GM11168 (cell line): ENCODE data around the gene GNAO1.

Source experiments
- in situ Hi-C: fragments of 300-500 bp; cut with MboI; formaldehyde crosslinking; loops from one replicate; pipeline ENCODE4 v1.12.0; 2022; ENCODE audit warnings: low sequenced_read_pairs; ENCODE audit not compliant: unreplicated experiment

GNAO1 gene

DNA sequence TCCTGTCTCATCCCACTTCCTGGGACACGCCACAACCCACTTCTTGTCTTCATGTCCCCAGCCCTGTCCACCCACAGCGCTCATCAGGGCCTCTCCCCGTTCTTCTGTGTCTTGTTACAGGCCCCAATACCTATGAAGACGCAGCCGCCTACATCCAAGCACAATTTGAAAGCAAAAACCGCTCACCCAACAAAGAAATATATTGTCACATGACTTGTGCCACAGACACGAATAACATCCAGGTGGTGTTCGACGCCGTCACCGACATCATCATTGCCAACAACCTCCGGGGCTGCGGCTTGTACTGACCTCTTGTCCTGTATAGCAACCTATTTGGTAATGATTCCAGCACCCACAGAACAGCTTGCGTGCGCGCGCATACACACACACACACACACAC lies 163.5 kb downstream of the GNAO1 start:
- in situ Hi-C loops = no loop called here

DNA sequence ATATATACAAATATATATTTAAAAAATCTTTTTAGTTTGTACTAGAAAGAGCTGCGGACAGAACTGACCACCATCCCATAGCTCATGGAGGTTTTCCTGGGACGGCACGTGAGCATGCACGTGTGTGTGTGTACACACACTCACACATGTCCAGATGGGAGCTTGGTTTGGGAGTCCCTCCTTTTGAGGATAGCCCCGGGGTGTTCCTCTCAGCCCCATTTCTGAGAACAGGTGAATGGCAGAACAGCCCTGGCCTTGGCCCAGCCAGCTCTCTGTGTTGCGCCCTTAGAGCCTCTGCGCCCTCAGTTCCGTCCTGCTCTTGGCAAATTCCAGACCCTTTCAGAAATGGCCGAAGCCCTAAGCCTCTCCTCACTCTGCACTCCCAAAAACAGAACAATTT lies 163.9 kb downstream of the GNAO1 start:
- in situ Hi-C loops = no loop called here

DNA sequence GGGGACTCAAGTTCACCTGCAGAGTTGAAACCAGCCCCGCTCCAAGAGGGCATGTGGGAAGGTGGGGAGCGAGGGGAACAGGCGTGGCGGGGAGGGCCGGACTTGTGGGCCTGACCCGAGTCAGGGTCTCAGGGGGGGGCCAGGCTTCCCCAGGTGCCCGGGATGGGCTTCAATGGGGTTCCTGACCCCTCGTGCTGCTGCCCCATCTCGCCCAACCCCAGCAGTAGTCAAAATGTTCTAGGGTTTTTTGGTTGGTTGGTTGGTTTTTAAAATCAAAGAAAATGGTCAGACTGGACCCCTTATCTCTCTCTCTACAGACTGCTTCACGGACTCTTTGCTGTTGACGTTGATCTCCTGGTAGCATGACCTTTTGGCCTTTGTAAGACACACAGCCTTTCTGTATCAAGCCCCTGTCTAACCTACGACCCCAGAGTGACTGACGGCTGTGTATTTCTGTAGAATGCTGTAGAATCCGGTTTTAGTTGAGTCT lies 164.5 kb downstream of the GNAO1 start:
- in situ Hi-C loops = no loop called here

DNA sequence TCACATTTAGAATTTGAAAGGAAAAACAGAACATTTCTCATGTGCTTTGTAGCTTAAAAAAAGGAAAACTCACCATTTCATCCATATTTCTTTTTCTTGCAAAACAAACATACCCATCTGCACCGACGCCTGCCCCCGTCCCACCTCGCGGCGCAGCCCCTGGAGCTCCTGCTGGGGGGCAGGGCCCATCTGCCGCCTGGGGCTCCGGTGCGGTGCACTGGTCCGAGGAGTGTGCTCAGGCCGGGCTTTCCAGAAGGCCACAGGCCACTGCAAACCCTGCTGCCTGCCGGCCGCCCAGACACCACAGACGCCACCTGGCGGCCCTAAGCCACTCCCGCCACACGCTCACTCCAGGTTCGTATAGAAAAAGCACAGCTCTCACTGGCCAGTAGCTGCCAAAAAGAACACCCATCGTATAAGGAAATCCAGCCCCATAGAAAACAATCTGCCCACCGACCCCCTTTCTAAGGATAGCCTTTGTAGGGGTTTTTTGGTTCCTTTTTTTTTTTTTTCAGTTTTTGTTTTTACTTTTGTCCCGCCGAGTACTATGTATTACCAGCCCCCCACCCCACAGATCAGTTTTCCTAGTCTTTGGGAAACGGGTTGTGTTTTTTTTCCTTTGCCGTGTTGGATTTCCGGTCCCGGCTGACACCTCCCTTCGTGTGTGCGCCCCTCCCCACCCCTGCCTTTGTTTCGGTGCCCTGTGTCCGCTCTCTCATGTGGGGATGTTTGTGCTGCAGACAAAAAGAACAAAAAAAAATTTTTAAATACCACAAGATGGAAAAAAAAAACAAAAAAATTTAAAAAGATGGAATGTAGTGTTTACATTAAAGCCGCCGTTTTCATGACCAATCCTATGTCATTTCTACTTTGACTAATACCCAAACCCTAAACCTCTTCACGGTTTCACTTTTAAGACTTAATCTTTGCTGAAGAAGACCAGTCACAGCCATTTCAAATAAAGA lies 165.3 kb downstream of the GNAO1 start:
- in situ Hi-C loops = no loop called here

DNA sequence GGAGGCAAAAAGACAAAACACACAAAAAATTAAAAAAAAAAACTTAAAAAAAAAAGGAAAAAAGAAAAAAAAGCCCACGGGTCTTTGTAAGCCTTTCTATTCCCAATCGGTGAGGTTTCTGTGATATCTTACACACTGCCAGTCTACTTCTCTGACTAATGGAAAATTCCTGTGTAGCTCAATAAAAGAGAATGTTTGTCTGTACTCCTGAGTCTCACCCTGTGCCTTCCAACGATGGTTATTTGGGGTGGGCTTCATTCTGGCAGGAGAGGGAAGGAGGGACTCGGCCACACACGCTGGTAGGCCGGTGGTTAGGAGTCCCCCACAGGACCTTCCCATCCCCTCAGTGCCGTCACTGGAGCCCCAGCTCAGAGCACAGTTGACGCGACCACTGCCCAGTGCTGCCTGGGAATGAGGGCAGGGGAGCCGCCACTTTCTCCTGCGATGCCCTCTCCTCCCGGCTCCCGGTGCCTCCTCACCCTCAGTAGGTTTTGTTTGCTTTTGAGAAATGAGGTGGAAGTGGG lies 166.0 kb downstream of the GNAO1 start:
- in situ Hi-C loops = no loop called here

DNA sequence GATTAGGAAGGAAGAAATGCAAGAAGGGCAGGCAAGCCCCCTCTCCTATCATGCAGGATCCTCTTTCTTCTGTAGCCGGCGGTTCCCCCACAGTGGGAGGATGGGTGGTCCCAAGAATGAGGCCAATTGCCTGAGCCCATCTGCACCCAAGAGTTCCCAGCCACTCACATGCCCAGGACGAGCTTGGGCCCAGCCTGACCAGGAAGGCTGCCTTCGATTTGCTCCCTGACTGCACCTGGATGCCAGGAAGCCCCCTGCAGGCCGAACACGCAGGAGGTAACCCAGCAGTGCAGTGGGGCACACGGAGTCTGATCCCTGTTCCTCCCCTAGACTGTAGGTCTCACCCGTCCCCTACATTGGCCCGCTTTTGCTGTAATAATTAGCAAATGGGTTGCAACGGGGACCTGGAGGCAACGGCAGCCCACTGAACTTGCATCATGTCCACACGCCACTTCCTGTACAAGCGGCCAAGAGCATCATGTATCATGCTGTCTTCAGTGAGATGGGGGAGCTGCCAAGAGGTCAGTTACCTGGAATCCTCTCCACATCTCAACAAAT lies 166.6 kb downstream of the GNAO1 start:
- in situ Hi-C loops = no loop called here

DNA sequence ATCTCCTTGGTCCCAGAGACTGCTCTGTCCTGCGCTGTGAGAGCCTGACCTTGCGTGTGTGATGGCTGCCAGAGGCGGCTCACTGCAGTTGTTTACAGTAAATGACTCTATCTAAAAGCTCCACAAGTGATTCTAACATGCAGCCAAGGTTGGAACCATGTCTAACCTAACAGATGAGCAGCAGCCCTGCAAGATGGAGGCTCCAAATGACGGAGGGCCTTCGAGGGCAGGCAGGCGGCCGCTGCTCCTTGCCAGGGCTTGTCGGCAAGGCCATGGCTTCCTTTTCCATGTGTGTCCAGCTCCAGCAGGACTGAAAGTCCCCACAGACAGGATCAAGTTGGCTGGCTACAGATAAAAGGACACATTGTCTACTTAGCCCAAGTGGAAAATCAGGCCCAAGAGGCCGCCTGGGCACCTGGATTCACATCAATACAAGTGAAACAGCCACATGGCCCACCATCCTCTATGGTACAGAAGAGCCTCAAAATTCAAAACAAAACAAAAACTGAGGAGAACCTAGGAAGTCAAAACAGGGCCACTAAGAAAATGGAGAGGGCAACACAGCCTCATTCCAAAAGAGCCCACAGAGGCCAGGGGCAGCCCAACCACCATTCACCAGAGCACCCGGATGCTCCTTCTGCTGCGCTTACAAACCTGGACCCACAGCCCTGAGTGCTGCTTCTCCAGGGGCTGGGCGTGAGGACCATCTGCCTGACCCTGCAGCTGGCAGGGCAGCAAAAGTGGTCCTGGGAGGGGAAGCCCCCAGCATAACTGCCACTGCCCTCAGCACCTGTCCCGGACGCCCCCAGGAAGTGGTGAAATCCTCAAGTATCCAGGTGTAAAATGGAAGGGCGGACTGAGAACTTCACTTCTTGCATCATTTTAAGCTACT lies 169.1 kb downstream of the GNAO1 start:
- in situ Hi-C loops = no loop called here

DNA sequence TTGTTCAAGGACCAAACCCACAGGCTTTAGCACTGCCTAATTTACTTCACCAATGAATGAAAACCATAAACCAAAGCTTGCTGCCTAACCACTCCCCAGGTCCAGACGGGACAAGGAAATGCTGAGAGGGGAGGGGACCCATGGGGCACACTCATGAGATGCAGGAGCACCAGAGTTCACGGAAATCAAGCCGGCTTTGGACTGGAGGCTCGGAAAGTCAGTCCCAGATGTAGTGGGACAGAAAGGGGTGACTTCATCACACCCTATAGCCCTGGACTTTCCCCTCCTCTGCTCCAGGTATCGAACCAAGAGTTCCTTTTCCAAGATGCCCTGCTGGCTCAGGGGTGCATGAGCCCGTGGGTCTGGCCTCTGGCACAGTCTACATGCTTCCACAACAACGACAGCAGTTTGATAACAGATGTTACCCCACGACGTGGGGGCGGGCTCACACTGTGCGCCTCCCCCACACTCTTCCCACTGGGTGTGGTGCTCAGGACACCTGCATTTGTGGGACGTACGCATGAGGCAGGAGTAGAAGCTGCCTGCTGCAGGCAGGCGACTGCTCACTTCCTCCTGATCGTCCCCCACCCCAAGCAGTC lies 170.9 kb downstream of the GNAO1 start:
- in situ Hi-C loops = no loop called here

DNA sequence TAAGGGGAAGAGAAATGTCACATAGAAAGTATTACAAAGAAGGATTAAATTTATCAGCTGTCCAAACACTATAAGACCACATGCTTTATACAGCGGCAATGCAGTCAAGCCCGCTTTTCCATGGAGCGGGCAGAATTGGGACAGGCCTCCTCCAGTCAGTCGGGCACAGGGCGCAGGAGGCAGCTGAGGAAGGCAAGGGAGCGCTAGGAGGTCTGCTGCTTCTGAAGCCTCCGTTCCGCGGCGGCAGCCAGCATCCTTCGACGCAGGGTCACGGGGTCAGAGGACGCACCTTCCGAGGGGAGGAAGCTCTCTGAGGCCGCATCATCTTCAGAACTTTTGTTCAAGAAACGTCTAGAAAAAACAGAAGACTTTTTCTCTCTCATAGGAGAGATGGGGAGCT lies 171.4 kb downstream of the GNAO1 start:
- in situ Hi-C loops = no loop called here

DNA sequence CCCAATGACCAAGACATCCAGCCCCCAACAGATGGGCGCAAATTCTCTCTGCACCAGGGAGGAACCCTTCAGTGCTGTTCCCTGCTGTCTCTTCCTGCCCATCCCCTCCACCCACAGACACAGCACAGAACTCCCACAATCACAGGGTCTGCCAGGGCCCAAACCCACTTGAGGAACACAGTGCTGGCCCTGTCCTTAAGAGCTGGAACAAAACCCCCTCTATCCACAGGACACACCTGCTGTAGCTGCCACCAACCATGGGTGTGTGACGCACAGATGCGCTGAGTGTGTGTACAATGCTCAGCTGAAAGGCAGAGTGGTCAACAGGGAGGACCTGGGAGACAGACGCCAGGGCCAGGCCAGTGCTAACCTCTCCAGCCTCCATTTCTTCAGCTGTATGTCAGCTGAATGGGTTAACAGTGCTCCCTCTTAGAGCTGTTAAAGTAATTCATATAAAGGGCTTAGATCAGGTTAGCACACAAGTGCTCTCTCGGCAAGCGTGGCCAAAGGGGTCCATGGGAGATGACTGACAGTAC lies 172.0 kb downstream of the GNAO1 start:
- in situ Hi-C loops = no loop called here

DNA sequence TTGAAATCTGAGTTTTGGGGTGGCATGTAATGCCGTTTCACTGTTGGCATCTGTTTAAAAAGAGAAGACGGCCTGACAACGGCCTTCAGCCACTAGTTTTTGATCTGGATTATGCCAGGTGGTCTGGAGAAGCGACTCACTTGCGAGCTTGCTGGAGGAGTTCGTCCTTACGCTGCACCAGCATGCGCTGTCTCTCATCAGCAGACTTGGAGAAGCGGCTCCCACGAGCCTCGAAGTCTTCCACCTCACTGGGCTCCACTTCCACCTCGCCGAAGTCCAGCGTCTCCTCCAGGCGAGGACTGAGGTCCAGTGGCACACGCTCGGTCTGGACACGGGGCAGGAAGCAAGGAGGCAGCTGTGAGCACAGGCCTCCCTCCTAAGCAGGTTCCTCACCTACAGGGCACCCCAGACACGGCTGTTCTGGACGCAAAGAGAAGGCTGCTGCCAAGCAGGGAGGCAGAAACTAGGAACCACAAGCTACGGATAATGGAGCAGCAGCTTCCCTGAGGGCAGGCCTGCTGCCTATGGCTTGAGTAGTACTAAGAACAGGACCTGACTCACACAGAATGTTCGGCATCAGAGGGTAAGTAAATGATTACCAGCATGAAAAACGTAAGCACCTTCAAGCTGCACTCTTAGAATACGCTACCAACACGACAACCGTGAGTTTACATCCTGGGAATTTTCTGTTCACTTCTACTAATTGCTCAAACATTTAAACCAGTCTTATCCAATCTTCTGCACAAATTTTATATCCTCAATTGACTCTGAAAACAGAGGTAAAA lies 172.7 kb downstream of the GNAO1 start:
- in situ Hi-C loops = no loop called here

DNA sequence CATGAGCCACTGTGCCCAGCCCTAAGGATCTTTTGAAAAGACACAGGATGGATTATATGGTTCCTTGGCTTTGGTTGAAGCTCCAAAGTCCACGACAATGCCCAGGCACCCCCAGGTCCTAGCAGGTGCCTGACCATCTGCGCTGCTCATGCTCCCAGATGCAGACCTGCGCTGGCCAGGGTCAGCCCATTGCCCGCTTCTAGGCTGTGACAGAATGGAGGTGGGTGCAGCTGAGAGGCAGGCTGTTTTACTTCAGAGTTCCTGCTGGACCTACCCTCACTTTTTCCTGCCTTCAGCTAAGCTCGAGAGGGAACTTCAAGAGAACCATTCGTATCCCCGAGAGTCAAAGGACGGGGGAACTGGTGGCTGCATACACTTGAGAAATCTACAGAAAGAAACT lies 173.6 kb downstream of the GNAO1 start:
- in situ Hi-C loops = no loop called here

DNA sequence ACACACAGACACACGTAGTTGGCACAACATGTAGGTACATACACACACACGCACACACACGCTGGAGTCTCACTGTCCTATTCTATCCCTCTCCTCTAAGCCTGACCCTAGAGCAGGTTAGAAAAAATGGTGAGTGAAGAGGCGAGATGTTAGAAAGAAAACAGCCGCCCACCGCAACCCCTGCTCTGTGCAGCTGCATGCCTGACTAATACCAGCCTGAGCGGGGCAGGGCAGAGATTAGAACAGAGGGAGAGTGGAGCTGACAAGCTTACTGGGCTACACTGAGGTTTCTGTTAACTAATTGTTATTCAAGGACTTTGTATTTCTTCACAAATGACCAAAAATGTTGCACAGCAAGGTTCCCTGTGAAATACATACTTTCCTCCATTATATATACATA lies 174.3 kb downstream of the GNAO1 start:
- in situ Hi-C loops = no loop called here

DNA sequence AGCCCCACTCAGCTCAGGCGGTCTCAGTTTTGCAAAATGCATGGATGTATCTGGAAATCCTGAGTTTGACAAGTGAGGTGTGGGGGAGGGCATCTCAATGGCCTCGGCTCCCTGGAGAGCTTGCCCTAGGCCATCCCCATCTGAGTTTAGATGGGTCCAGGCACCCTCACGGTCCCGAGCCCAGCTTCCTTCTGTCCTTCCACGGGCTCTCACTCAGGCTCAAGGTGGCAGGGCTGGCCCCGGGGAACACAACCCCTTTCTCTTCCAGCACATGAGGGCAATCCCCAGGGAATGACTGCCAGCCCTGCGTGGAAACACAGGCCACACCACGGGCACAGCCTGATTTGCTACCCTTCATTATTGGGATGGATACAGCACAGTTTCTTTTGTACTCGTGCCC lies 175.7 kb downstream of the GNAO1 start:
- in situ Hi-C loops = no loop called here

DNA sequence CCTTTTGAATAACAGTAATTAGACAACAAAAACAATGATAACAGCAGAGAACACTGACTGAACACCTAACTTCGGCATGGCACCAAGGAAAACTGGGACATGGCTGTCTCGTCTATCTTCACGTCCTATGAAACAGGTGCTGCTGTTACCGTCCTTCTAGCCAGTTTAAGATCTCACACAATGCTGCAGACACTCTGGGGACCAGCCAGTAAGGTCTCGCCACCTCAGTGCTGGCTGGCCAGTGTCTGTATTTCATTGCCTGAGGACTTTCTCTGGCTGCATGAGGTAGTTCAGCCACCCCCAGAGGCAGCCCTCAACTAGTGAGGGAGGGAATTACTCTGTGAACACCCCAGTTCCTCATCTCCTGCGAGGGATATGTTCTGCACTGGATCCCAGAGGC lies 176.5 kb downstream of the GNAO1 start:
- in situ Hi-C loops = no loop called here

DNA sequence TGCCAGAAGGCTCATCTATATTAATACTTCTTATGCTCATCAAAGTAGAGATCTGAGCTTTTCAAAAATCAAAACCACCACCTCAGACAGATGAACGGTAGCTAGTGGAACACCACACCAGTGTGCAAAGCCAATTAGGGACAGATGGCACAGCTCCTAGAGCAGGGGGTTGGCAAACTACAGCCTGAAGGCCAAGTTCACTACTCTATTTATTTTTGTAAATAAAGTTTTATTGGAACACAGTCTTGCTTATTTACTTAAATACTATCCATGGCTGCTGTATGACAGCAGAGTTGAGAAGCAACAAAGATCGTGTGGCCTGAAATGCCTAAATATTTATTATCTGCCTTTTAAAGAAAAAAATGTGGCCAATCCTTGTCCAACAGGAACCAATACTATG lies 177.3 kb downstream of the GNAO1 start:
- in situ Hi-C loops = no loop called here

DNA sequence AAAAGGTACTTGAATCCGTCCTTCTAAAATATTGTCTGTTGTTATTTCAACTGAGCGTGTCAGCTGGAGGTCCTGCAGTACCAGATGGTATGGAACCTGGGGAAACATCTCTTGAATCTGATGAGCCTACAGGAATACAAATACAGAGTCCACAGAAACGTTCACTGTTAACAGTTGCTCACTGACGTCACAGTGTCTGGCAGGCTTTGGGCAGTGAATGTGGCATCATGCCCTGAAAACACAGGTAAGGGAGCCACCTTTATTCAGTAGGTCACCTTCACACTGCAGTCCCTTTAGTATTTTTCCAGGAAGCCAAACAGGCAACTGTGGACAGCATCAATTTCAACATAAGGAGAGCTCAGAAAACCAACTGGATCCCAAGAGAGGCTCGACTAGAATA lies 177.9 kb downstream of the GNAO1 start:
- in situ Hi-C loops = no loop called here

DNA sequence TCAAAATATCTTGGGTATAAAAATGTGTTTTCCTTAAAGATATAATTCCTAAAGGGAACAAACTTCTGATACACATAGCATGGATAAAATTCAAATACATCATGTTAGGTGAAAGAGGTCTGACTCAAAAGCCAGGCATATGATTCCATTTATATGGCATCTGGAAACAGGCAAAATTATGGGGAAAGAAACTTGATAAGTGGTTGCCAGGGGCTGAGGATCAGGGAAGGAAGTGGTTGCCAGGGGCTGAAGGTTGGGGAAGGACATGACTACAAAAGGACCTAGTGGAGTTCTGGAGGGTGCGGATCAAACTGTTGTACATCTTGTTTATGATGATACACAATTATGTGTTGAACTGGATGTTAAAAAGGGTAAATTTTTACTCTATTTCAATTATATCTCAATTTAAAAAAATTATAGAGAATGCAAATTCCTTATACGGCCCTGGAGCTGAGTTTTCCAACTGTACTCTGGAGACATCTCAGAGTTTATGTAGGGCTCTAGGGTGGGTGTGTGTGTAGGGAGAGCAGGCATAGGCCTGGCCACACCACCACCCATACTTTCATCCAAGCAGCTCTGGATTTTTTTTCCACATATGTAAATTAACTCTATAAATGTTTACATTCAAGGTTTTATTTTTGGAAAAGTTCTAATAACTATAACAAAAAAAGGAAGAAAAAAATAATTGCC lies 179.0 kb downstream of the GNAO1 start:
- in situ Hi-C loops = no loop called here
